ENCODE measurements around the gene GABRG3.
"Not testable (repeated sequence)": the region's sequence is repeated elsewhere in the genome, so short reads cannot be mapped to it uniquely, and the experiment has no call there.

Gene GABRG3

DNA sequence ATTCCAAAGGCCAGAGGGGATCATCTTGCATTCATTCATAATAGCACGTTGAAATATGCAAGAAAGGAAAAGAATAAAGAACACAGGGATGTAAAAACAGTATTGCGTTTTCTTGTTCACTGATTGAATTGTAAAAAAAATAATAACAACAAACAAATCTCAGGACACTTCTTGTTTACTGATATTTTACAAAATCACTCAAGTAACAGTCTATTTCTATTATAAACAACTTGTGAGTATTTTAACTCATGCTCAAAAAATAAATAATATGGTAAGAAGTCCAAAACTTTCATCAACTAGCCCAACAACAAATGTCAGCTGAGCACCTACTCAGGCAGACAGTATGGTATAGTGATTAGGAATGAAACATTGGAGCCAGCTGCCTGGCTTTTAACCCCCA, 2.2 kb upstream of the GABRG3 start:
- Mint-ChIP-seq H3K4me3 (no peak overlapping the region), H3K4me1 (ENCODE audit: low read depth) (peaks cover 2% of the 10 kb centered on the region), H3K27ac (no peak overlapping the region), H3K9me3 (ENCODE audit: low read depth) (no peaks in the 10 kb centered on the region), H3K36me3 (no peaks in the 10 kb centered on the region), H3K27me3 (peaks cover 20% of the 10 kb centered on the region)

DNA sequence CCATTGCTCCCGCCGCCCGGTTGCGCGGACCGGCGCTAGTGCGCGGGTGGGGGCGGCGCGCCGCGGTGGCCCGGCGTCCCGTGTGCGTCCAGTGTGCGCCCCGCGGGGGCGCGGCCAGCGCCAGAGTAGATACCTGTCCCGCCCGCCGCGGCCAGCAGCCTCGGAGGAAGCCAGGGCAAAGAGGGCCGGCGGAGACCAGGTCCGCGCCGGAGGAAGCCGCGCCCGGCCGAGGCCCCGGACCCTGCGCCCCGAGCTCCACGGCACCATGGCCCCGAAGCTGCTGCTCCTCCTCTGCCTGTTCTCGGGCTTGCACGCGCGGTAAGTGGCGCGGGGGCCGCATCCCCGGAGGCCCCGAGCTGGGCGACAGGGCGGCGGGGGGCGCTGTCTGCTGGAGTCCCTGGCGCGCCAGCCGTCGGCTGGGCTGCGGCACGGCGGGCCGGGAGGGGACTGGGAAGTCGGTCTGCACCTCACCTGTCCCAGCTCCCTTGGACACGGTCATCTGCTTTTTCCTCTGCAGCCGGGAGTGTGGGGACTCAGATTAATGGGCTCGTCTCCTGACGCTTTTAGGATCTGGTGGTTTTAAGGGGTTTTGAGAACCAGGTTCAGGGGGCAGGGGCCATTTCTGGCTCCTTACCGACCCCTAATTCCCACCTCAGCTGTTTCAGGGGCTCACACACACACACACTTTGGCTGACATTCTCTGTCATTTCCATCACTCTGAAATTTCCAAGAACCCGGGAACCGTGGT, 464 bp downstream of the GABRG3 start:
- no peaks in the 10 kb centered on the region for H3K9me3 Mint-ChIP-seq (ENCODE audit: low read depth)
- peaks cover 2% of the 10 kb centered on the region for H3K4me1 Mint-ChIP-seq (ENCODE audit: low read depth)
- no peak overlapping the region for H3K27ac Mint-ChIP-seq
- no peak overlapping the region for H3K4me3 Mint-ChIP-seq
- no peaks in the 10 kb centered on the region for H3K36me3 Mint-ChIP-seq
- peaks cover 20% of the 10 kb centered on the region for H3K27me3 Mint-ChIP-seq

DNA sequence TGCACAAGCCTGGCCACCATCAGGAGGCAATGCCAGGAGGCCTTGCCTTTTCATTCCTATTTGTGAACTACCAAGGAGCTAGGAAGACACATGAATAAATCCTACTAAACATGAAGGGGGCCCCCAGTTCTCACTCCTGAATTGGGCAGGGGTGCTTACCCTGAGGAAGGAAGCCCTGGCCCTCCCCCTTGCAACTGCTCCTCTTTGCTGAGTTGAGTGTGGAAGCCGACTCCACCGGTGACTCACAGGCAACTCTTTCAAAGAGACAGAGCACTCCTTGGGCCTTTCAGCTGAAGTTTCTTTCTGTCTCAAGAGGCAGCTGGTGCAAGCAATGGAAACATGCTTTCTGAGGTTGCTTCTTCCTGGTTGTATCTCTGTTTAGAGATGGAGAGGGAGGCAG, 1.7 kb downstream of the GABRG3 start:
- Mint-ChIP-seq H3K36me3 (no peaks in the 10 kb centered on the region), H3K4me3 (no peak overlapping the region), H3K9me3 (ENCODE audit: low read depth) (no peaks in the 10 kb centered on the region), H3K27ac (no peak overlapping the region), H3K27me3 (peaks cover 19% of the 10 kb centered on the region), H3K4me1 (ENCODE audit: low read depth) (no peaks in the 10 kb centered on the region)

DNA sequence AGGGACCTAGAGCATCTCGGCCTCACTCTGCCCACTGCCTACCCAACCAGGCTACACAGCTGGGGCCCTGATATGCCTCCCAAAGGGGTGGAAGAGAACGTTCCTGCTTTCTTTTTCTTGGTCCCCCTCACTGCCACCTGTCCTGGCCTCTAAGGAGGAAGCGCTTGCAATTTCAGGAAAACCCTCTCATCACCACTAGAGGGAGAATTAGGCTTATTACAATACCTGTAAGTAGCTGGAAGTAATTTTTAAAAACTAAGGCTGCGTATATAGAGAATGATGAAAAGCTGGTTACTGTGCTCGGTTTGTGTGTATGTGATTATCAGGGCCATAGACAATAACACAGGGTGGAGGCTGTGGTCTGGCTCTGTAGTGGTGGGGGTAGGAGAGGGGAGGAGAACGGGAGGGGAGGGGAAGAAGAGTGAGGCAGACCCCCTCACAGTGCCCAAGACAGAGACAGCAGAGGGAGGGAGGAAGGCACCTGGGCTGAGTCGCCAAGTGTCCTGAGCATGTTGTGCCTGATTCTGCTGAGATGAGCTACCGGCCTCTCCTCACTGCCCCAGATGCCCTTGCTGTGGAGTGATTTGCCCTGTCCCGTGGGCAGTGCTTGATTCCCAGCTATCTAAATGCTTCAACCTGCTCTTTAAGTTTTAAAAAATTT, 3.3 kb downstream of the GABRG3 start:
- no peak overlapping the region for H3K4me3 Mint-ChIP-seq
- H3K4me1 Mint-ChIP-seq (ENCODE audit: low read depth): no peaks in the 10 kb centered on the region
- H3K27me3 Mint-ChIP-seq: peaks cover 14% of the 10 kb centered on the region
- no peaks in the 10 kb centered on the region for H3K9me3 Mint-ChIP-seq (ENCODE audit: low read depth)
- H3K36me3 Mint-ChIP-seq: no peaks in the 10 kb centered on the region
- no peak overlapping the region for H3K27ac Mint-ChIP-seq

DNA sequence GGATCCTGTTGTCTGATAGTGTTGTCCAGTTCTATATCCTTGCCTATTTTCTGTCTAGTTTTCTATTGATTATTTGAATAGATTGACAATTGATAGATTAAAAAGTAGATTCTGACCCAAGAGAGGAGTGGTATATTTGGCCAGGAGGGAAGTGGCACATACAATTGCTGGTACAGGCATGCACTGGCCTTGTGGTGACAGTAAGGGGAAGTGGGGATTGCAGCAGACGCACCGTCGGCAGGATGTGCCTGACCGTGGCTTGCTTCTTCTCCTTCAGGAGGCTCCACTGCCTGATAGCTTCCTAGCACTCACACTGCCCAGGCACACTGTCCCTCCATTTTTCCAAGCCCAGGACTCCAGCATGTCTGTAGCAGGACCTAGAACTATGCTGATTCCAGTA, 10.5 kb downstream of the GABRG3 start:
- Mint-ChIP-seq H3K4me3 (no peak overlapping the region), H3K4me1 (ENCODE audit: low read depth) (no peaks in the 10 kb centered on the region), H3K9me3 (ENCODE audit: low read depth) (no peaks in the 10 kb centered on the region), H3K27ac (no peak overlapping the region), H3K36me3 (no peaks in the 10 kb centered on the region), H3K27me3 (no peaks in the 10 kb centered on the region)

DNA sequence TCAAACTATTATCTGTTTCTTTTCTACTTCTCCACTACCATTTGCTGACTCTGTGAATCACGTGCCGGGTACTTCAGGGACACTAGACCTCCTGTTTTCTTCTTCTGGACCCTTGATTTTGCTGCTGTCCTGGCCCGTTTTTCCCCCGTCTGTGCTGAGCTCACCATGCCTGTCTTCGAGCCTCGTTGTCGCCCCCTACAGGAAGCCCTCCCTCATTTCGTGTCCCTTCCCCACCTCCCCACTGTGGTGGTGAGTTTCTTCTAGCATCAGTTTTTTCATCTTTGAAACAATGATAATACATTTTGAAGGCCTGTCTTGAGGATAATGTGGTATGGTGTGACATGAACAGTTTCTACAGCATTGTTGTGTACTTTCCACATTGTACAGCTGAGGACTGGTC, 12.8 kb downstream of the GABRG3 start:
- Mint-ChIP-seq H3K9me3 (ENCODE audit: low read depth) (no peaks in the 10 kb centered on the region), H3K36me3 (no peaks in the 10 kb centered on the region), H3K4me3 (no peak overlapping the region), H3K27me3 (no peaks in the 10 kb centered on the region), H3K27ac (no peak overlapping the region), H3K4me1 (ENCODE audit: low read depth) (no peaks in the 10 kb centered on the region)

DNA sequence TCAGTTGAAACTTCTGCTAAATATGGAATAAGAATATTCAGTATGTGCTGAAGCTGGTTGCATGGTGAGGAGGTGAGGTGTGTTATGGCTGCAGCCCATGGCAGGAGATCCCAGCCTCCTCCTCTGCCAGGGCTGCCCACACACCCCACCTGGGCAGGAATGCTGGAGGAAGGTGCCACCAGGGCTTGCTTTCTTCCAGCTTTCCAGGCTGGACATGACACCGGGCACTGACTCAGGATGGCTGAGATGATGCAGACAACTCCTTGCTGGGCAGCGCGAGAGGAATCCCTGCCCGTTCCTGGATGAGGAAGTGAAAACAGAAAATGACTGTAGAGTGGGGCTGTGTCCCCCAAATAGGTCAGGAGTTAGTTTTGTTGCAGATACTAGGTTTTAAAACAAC, 14.1 kb downstream of the GABRG3 start:
- no peaks in the 10 kb centered on the region for H3K9me3 Mint-ChIP-seq (ENCODE audit: low read depth)
- H3K4me1 Mint-ChIP-seq (ENCODE audit: low read depth): no peaks in the 10 kb centered on the region
- no peaks in the 10 kb centered on the region for H3K36me3 Mint-ChIP-seq
- no peak overlapping the region for H3K27ac Mint-ChIP-seq
- no peak overlapping the region for H3K4me3 Mint-ChIP-seq
- H3K27me3 Mint-ChIP-seq: no peaks in the 10 kb centered on the region

DNA sequence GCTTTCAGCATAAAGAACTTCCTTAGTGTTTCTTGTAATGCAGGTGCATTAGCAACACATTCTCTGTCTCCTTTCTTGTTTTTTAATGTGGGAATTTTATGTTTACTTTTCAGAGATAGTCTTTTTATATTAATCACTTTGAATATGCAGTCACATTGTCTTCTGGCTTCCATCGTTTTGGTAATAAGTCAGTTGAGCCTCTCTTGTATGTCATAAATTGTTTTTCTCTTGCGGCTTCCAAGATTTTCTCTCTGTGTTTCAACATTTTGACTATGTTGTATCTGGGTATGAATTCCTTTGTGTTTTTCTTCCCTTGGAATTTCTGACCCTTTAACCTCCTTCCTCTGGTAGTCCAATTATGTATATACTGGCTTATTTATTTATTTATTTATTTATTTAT, 25.3 kb downstream of the GABRG3 start:
- no peaks in the 10 kb centered on the region for H3K4me1 Mint-ChIP-seq (ENCODE audit: low read depth)
- no peak overlapping the region for H3K4me3 Mint-ChIP-seq
- H3K27ac Mint-ChIP-seq: no peak overlapping the region
- peaks cover 2% of the 10 kb centered on the region for H3K36me3 Mint-ChIP-seq
- H3K9me3 Mint-ChIP-seq (ENCODE audit: low read depth): peaks cover 12% of the 10 kb centered on the region
- H3K27me3 Mint-ChIP-seq: peaks cover 2% of the 10 kb centered on the region

DNA sequence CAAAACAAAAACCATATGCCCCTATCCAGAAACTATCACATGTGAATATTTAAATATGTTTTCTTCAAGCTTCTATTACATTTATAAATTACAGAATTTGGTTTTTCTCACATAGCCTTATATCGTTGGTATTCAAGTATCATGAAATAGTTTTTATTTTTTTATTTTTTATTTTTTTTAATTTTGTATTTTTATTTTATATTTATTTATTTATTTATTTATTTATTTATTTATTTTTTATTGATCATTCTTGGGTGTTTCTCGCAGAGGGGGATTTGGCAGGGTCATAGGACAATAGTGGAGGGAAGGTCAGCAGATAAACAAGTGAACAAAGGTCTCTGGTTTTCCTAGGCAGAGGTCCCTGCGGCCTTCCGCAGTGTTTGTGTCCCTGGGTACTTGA, 32.0 kb downstream of the GABRG3 start:
- not testable (repeated sequence) for H3K27me3 Mint-ChIP-seq; H3K4me3 Mint-ChIP-seq; H3K27ac Mint-ChIP-seq; H3K9me3 Mint-ChIP-seq (ENCODE audit: low read depth); H3K36me3 Mint-ChIP-seq; H3K4me1 Mint-ChIP-seq (ENCODE audit: low read depth)

DNA sequence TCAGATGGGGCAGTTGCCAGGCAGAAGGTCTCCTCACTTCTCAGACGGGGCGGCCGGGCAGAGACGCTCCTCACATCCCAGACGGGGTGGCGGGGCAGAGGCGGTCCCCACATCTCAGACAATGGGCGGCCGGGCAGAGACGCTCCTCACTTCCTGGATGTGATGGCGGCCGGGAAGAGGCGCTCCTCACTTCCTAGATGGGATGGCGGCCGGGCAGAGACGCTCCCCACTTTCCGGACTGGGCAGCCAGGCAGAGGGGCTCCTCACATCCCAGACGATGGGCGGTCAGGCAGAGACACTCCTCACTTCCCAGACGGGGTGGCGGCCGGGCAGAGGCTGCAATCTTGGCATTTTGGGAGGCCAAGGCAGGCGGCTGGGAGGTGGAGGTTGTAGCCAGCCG, 33.2 kb downstream of the GABRG3 start:
- not testable (repeated sequence) for H3K27me3 Mint-ChIP-seq; H3K4me3 Mint-ChIP-seq; H3K27ac Mint-ChIP-seq; H3K4me1 Mint-ChIP-seq (ENCODE audit: low read depth); H3K36me3 Mint-ChIP-seq; H3K9me3 Mint-ChIP-seq (ENCODE audit: low read depth)

DNA sequence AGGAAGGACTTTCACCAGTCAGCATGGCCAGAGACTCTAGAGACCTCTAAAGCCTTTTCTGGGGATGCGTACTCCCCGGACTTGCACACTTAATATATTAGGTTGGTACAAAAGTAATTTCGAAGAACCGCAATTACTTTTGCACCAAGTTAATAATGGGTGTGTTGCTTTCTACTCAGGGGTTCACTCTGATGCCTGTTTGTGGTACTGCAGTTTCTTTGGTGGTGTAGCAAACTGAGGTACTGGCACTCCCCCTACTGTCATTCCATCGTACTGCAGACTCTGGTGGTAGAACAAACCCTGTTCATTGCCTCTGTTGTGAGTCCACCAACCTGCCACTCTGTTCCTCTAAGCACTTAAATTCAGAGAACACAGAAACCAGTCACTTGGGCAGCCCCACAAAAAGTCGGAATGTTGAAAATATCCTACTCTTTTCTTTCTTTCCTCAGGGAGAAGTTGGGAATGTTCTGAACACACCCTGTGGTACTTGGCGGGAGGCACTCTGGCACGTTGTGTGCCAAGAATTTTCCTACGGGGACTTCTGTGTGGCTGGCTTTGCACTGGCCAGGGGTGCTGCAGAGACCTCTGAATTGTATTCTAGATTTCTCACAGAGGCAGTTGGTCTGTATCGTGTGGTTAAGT, 46.3 kb downstream of the GABRG3 start:
- Mint-ChIP-seq H3K27me3 (peaks cover 7% of the 10 kb centered on the region), H3K36me3 (no peaks in the 10 kb centered on the region), H3K4me3 (no peak overlapping the region), H3K4me1 (ENCODE audit: low read depth) (no peaks in the 10 kb centered on the region), H3K27ac (no peak overlapping the region), H3K9me3 (ENCODE audit: low read depth) (peaks cover 6% of the 10 kb centered on the region)

DNA sequence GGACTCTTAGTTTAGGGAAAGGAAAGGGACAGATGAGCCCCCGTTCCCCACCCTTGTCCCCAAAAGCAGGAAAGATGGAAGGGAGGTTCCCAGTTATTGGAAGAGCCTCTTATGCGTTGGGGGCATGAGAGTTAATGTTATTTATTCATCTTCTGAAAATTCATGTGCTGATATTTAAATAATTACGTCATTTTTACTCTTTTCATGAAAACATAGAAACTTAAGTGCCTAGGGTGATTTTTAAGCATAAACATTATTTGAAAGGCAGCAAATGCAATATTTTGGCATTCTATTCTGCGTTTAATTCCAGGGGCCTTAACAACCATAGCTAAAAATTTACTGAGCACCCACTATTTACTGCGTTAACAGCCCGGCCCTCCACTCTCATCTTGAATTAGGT, 48.7 kb downstream of the GABRG3 start:
- H3K9me3 Mint-ChIP-seq (ENCODE audit: low read depth): peaks cover 6% of the 10 kb centered on the region
- H3K36me3 Mint-ChIP-seq: no peaks in the 10 kb centered on the region
- peaks cover 7% of the 10 kb centered on the region for H3K27me3 Mint-ChIP-seq
- no peaks in the 10 kb centered on the region for H3K4me1 Mint-ChIP-seq (ENCODE audit: low read depth)
- H3K4me3 Mint-ChIP-seq: no peak overlapping the region
- H3K27ac Mint-ChIP-seq: no peak overlapping the region

DNA sequence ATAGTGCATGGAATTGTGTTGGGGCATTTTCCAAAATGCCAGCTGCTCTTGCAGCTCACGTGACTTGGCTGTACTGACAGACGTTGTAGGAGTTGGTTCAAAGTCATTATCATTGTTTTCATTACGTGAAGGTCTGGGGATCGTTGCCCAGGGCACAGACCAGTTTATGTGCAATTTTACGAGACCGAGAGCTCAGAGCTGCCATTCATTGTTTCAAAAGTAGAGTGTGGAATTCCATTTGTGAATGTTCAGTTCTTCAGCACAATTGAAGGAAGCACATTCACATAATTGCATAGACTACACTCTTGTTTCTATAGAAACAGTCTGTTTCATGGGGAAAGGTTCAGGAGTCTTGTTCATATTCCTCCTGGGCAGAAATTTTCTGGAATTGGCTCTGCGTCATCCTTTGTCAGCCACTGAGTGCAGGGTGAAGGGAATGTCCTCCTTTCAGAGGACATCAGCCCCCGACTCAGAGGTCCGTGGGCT, 54.5 kb downstream of the GABRG3 start:
- Mint-ChIP-seq H3K4me3 (no peak overlapping the region), H3K27ac (no peak overlapping the region), H3K9me3 (ENCODE audit: low read depth) (no peaks in the 10 kb centered on the region), H3K4me1 (ENCODE audit: low read depth) (no peaks in the 10 kb centered on the region), H3K27me3 (peaks cover 17% of the 10 kb centered on the region), H3K36me3 (no peaks in the 10 kb centered on the region)

DNA sequence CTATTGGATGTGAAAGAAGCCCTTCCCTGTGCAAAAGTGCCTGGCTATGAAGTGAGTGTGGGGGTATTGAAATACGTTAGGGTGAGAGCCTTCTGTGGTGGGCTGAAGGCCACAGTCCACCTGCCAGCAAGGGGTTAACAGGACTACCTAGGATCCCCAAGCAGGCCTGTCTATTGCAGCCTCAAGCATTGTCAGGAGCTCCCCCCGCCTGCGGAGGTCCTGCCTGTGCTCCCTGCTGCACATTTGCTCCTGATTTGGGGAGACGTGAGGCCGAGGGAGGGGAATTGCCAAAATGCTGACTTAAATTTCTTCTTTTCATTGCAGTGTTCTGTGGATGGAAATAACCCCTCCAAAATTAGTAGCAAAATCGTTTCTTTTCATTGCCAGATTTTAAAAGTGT, 56.2 kb downstream of the GABRG3 start:
- no peak overlapping the region for H3K4me3 Mint-ChIP-seq
- H3K27ac Mint-ChIP-seq: no peak overlapping the region
- H3K27me3 Mint-ChIP-seq: peaks cover 11% of the 10 kb centered on the region
- H3K36me3 Mint-ChIP-seq: no peaks in the 10 kb centered on the region
- no peaks in the 10 kb centered on the region for H3K4me1 Mint-ChIP-seq (ENCODE audit: low read depth)
- H3K9me3 Mint-ChIP-seq (ENCODE audit: low read depth): peaks cover 4% of the 10 kb centered on the region

DNA sequence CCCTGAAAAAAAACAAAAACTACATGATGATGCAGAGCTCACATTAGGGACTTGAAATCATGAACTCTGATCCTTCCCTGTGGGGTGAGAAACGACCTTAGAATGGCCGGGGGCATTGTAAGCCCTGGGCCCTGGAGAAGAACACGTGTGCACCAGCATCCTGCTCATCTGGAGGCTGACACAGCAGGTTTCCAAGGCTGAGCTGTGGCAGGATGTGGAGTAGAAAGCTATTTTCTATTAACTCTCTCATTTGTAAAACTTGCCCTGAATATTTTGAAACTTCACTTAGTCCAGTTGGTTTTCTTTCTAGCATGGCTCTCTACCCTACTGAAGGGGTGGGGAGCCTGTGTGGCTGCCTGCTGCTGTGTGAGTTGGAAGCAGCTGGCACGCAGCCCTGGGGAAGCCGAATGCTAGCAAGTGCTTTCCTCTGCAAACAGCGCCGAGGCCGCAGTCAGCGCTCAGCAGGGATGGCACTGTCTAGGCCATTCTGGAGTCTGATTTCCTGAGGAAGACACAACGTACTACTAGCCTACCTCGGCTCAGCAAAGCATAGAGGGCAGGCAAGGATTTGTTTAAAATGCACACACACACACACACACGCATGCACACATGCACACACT, 58.0 kb downstream of the GABRG3 start:
- Mint-ChIP-seq H3K36me3 (no peaks in the 10 kb centered on the region), H3K27me3 (peaks cover 10% of the 10 kb centered on the region), H3K27ac (no peak overlapping the region), H3K9me3 (ENCODE audit: low read depth) (peaks cover 4% of the 10 kb centered on the region), H3K4me1 (ENCODE audit: low read depth) (no peaks in the 10 kb centered on the region), H3K4me3 (no peak overlapping the region)
